Stimulated activated CD8-positive, alpha-beta memory T cell treated with anti-CD3 and anti-CD28 coated beads, Interleukin-12 subunit alpha, Interleukin-12 subunit beta, amount 100 ng/mL, for 4 hours (primary cell): ENCODE data around the gene NIBAN1.
"Not testable (repeated sequence)": the region's sequence is repeated elsewhere in the genome, so short reads cannot be mapped to it uniquely, and the experiment has no call there.

ENCODE experiments used
- DNase-seq: peaks from one replicate; pipeline ENCODE4 v3.0.0-alpha.2; 2020; ENCODE audit warnings: low read depth

NIBAN1 gene

DNA sequence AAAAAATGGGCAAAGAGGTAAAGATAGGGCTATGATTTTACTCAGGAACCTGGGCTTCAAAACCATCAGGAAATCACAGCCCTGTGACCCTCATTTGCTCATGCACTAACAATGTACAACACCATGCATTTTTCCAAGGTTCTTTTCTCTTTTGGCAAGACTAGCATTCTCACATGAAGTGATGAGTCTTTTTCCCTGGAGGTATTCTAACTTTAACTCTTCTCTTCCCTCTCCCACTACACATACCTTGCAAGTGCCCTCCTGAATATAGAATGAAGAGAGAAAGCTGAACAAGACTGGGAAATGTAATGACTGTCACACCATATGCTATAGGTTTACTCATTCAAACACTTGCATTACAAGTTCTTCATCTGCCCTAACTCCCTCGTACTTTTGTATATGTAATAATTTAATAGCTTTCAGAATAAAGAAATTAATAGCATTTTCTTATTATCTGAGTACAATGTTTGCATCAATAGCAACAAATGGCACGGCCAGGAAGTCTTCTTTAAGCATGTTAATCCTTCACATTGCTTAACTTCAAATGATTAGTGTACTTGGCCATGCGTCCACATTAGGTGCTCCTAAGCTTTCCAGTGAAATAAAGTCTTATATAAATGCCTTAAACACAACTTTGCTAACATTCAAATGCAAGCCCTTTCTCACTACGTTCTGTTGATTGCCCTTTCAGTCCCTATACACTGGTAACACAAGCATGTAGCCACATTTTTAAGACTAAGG is 1.8 kb downstream of the NIBAN1 start:
- DNase-seq: no peak

DNA sequence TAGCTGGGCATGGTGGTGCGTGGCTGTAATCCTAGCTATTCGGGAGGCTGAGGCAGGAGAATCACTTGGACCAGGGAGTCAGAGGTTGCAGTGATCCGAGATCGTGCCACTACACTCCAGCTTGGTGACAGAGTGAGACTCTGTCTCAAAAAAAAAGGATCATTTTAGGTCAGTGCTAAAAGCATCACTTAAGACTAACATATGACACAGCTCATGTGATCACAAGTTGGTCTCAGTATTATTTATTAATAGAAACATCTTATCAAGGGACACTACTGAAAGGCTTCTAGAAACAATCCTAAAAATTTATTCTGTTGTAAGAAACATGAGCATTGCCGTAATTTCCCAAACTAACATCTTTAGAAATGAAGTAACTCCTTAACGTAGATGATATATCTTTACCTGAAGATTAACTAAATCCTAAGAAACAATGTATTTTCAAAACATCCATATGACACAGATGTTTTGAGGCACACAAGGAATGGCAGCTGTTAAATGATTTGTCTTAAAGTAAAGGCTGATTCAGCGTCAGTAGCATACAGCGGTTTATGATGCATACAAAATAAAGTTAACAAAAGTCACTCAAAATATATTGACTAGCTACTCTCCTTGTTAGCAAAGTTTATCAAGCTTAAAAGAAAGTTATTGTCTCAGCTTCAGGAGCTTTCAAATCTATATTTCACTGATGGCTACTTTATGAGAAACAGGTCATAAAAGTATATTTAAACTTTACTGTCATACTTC is 2.6 kb downstream of the NIBAN1 start:
- DNase-seq: no peak

GRCh38 chr1:184970691-184971161 is 3.6 kb downstream of the NIBAN1 start:
- DNase-seq: no peak

DNA sequence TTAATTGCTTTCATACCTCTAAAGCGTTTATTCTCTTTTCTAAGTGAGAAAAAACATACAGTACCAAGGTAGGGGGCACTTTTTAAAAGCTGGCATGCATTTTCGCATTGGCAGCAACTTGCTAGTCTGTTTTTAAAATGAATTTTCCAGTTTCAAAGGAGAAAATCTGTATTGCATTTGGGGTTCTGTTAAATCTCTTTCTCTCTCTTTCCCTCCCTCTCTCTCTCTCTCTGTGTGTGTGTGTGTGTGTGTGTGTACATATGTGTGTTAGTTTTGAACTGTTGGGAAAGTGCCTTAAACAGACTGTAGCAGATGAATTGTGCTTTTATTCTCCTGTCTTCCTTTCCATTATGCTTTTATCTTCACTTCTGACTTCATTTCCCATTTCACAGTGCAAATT is 7.3 kb downstream of the NIBAN1 start:
- DNase-seq: no peak

DNA sequence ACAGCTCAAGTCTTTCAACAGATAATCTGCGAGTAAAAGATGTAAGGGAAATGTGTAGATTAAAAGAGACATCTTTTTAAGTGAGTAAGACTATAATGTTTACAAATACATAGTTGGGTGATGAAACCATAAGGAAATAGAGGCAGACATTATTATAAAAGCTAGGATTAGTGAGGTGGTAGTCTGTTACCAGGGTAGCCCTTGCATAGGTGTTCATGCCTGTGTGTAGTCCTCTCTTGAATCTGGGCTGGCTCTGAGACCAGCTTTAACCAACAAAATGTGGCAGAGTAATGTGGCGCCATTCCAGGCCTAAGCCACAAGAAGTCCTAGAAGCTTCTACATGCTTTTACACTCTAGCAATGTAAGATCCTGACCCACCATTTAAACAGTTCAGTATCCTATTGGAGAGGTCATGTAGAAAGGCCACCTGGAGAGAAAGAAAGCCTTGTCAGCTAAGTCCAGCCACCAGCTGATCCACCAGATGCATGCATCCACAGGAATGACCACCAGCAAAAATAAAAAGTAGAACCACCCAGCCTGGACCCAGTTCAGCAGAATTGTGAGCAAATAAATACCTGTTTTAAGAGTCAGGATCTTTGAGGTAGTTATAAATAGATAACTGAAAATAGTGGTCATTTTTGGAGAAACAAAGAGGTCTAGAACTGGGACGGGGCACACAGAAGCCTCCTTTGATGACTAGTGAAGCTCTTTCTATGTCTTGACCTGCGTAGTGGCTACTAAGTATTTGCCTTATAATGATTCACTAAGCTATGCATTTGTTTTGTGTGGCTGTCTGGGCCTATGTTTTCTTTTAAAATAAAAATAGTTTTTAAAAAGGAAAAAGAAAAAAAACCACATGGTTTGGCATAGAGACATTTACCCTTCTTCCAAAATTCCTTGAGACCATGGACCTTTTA is 8.1 kb downstream of the NIBAN1 start:
- DNase-seq: no peak

DNA sequence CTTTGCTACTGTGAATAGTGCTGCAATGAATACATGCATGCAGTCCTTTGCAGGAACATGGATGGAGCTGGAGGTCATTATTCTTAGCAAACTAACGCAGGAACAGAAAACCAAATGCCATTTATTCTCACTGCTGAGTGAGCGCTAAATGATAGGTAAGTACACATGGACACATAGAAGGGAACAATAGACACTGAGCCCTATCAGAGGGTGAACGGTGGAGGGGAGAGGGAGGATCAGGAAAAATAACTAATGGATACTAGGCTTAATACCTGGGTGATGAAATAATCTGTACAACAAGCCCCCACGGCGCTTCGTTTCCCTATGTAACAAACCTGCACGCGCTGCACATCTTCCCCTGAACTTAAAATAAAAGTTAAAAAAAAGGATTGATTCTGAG is 8.9 kb downstream of the NIBAN1 start:
- DNase-seq: no peak

GRCh38 chr1:184959626-184960025 is 14.7 kb downstream of the NIBAN1 start:
- no peak for DNase-seq

DNA sequence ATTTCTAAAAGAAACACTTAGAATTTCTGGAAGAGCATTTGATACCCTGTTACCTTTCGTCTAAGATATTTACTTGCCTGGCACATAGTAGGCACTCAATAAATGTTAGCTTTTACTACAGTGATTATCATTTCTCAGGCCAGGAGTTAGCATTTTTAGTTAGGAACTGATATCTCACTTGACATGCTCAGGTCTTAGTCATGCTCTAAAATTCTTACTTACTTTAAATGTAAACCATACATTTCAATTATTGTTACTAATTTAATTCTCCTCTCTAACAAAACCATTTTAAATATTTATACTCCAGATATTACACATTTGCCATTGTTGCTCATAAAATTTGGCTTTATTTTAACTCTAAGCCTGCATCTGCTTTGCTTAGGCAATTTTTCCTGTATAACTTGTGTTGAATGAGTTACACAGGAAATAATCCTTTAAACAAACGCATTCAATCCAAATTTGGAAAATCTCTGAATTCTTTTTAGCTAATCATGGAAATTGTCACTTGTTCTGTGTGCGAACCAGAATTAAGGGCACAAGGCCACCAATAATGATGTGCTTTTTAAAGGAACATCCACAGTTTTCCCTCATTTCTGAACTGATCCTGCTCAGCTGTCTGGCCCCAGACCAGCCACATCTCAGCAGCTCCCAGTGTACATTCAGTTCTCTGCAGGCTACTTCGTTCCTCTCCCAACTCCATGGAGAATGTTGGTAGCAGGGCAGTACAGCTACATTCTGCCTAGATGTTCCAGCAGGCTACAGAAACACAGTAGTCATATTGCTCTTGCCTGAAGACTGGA is 15.6 kb downstream of the NIBAN1 start:
- no peak for DNase-seq

DNA sequence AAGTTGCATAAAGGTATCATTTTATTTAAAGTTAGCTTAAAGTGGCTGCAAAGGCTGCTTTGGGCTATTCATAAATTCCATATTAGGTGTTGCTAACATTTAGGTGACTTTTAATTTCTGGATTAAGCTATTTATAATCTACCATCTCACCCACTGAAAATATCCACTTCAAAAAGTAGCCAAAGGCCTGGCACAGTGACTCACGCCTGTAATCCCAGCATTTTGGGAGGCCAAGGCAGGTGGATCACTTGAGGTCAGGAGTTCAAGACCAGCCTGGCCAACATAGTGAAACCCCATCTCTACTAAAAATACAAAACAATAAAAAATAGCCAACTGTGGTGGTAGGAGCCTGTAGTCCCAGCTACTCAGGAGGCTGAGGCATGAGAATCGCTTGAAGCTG is 16.4 kb downstream of the NIBAN1 start:
- not testable (repeated sequence) for DNase-seq

- no peak for DNase-seq
Measured at GRCh38 chr1:184956999-184957700, 17.2 kb downstream of the NIBAN1 start.

- DNase-seq: no peak
Measured at GRCh38 chr1:184954232-184954995, 19.9 kb downstream of the NIBAN1 start.

GRCh38 chr1:184953600-184954219 is 20.6 kb downstream of the NIBAN1 start:
- DNase-seq: no peak

DNA sequence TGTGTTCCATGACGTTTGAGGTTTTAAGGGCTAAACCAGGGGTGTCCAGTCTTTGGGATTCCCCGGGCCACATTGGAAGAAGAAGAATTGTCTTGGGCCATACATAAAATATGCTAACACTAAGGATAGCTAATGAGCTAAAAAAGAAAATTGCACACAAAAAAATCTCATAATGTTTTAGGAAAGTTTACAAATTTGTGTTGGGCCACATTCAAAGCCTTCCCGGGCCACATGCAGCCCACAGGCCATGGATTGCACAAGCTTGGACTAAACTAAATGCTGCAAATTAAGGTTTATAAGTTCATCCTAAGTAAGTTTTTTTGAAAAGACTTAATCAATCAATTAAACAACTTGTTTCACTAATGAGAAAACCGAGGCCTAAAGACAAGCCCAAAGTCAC is 21.9 kb downstream of the NIBAN1 start:
- DNase-seq: no peak

DNA sequence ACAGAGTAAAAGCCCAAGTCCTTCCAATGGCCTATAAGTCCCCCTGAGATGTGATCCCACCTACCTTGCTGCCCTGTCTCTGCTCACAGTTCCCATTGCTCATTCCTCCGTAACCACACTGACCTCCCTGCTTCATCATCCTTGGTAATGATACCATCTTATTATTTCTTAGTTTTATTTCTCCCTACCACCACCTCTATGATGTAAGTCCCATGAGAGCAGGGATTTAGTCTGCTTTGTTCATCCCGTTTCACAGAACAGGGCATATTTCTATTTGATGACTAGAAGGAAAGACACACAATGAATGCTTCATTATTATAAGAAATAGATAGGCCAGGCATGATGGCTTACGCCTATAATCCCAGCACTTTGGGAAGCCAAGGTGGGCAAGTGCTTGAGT is 22.5 kb downstream of the NIBAN1 start:
- DNase-seq: no peak

GRCh38 chr1:184950906-184951305 is 23.4 kb downstream of the NIBAN1 start:
- no peak for DNase-seq

DNA sequence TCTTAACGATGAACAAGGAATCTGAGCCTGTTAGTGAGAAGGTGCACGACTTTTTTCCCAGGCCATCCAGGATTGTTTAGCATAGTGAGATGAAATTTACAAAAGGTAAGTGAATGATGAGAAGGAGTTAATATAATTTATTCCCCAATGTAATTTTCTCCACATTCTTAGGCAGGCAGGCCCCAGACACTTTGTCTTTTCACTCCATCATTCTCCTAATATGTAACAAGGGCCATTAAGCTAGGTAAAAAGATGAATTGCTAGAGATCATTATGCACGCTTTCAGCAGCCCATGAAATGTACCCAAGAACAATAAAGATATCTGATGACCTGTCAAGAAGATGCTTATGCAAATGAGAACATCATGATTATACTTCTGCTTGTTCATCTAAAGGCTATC is 24.1 kb downstream of the NIBAN1 start:
- DNase-seq: no peak

DNA sequence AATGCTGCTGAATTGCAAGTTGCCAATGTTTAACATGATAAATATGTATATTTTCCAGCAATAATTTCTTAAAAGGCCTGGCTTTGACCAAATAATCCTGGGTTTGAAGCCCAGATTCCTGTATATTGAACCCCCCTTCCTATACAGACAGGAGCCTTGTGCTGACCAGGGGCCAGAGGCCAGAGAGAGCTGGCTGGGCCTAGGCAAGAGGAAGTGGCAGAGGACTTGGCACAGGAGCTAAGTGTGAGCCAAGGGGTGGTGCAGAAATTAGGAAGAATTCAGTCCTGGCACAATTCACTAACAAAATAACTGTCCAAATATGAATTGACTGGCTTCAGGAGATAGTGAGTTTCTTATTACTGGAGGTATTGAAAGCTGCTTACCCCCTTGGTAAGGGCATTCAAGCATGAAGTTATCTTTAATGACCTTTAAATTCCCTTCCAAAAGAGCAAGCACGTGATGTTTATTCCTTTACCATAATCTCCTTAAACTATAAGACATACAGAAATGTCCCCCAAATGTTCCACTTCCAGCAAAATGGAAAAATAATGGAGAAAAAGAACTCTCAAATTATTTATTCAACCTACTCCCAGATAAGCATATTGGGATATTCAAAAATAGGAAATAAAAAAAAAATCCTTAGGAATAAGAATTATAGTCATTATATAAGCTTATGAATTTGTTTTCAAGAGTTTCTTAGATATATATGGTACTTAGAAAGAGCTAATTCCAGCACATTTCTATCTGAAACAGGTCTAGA is 26.6 kb downstream of the NIBAN1 start:
- DNase-seq: no peak

DNA sequence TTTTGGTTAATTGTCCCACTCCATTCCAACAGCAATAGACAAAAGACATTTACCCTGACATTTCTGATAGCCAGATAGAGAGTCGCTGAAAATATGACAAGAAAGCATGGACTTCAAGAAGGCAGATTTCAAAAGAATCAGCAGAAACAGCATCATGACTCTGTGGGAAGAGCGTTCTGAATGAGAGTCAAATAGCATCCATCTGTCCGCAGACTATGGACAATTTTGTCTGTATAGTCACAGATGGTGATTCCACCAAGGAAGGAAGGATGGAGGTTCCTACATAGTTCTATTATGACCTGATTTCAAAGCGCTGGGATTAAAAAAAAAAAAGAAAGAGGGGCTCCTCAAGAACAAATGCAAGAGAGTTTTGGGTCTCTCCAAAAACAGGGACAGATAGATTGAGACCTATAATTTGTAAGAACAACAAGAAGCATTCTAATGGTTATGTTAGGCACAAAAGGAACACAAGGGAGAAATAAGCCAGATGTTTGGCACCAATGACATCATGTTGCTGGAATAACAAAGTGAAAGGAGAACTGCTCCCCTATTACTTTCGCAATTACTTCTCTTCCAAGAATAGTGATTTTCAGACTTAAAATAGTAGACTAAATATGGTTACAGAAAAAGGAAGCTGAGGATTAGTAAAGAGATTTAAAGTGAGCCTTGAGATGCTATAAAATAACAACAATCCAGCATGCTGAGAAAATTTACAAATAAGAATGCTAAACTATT is 28.5 kb downstream of the NIBAN1 start:
- no peak for DNase-seq
